H9 (cell line): Measurements from ENCODE around the gene UVSSA. TPM values are rescaled to one million over a fixed set of nuclear protein-coding genes. Genes with fewer than 3 reads are reported as not detected.

Experiments
- DNase-seq: peaks from one replicate; pipeline ENCODE4 v3.0.0-alpha.2; 2017
- H2AFZ ChIP-seq: one replicate; pipeline ENCODE4 v1.6.1; 2013; ENCODE audit warnings: mild to moderate bottlenecking, low read length, control low read depth, moderate library complexity
- H2AK5ac ChIP-seq: 2 replicates; pipeline ENCODE4 v1.6.1; 2013; ENCODE audit warnings: low read length, control low read depth, mixed read lengths; ENCODE audit not compliant: insufficient read length
- H2BK120ac ChIP-seq: one replicate; pipeline ENCODE4 v1.6.1; 2013; ENCODE audit warnings: low read depth, mild to moderate bottlenecking, low read length, control low read depth, inconsistent platforms; ENCODE audit not compliant: poor library complexity, severe bottlenecking
- H2BK12ac ChIP-seq: 2 replicates; pipeline ENCODE4 v1.6.1; 2013; ENCODE audit warnings: low read length, control low read depth, mixed read lengths, low read depth; ENCODE audit not compliant: insufficient read length
- H2BK15ac ChIP-seq: 2 replicates; pipeline ENCODE4 v1.6.1; 2013; ENCODE audit warnings: low read depth, low read length, control low read depth
- H2BK20ac ChIP-seq: one replicate; pipeline ENCODE4 v1.6.1; 2013; ENCODE audit warnings: low read depth, mild to moderate bottlenecking, low read length, control low read depth, inconsistent platforms; ENCODE audit not compliant: poor library complexity, severe bottlenecking
- H2BK5ac ChIP-seq: 2 replicates; pipeline ENCODE4 v1.6.1; 2013; ENCODE audit warnings: low read length, control low read depth, mixed read lengths; ENCODE audit not compliant: insufficient read length
- H3K14ac ChIP-seq: 2 replicates; pipeline ENCODE4 v1.6.1; 2013; ENCODE audit warnings: low read length, control low read depth; ENCODE audit not compliant: insufficient read depth
- H3K18ac ChIP-seq: 2 replicates; pipeline ENCODE4 v1.6.1; 2013; ENCODE audit warnings: low read depth, mild to moderate bottlenecking, mixed read lengths, low read length, control low read depth; ENCODE audit not compliant: insufficient read length
- H3K23ac ChIP-seq: 2 replicates; pipeline ENCODE4 v1.6.1; 2013; ENCODE audit warnings: low read length, control low read depth, mixed read lengths, low read depth; ENCODE audit not compliant: insufficient read length
- H3K23me2 ChIP-seq: 2 replicates; pipeline ENCODE4 v1.6.1; 2013; ENCODE audit warnings: low read depth, mild to moderate bottlenecking, mixed read lengths, low read length, control low read depth; ENCODE audit not compliant: insufficient read length, poor library complexity, severe bottlenecking
- H3K27ac ChIP-seq: 2 replicates; pipeline ENCODE4 v1.5.1; 2013; ENCODE audit warnings: low read length, control low read depth, mixed read lengths, low read depth; ENCODE audit not compliant: insufficient read length
- H3K27me3 ChIP-seq: 2 replicates; pipeline ENCODE4 v1.6.1; 2013; ENCODE audit warnings: low read length, control low read depth, inconsistent platforms; ENCODE audit not compliant: insufficient read depth
- H3K4ac ChIP-seq: 2 replicates; pipeline ENCODE4 v1.6.1; 2013; ENCODE audit warnings: low read depth, mild to moderate bottlenecking, control low read depth, inconsistent platforms, low read length, moderate library complexity
- H3K4me1 ChIP-seq: 2 replicates; pipeline ENCODE4 v1.6.1; 2013; ENCODE audit warnings: low read length, control low read depth, inconsistent platforms; ENCODE audit not compliant: insufficient read depth
- H3K4me2 ChIP-seq: 2 replicates; pipeline ENCODE4 v1.6.1; 2013; ENCODE audit warnings: low read length, control low read depth, mixed read lengths; ENCODE audit not compliant: insufficient read length, insufficient read depth
- H3K56ac ChIP-seq: 2 replicates; pipeline ENCODE4 v1.6.1; 2013; ENCODE audit warnings: low read depth, mild to moderate bottlenecking, mixed read lengths, low read length, control low read depth; ENCODE audit not compliant: insufficient read length
- H3K79me1 ChIP-seq: 2 replicates; pipeline ENCODE4 v1.6.1; 2013; ENCODE audit warnings: low read depth, mild to moderate bottlenecking, moderate library complexity, low read length, control low read depth, inconsistent platforms; ENCODE audit not compliant: insufficient read depth, poor library complexity, severe bottlenecking
- H3K79me2 ChIP-seq: 2 replicates; pipeline ENCODE4 v1.6.1; 2013; ENCODE audit warnings: low read length, control low read depth, inconsistent platforms; ENCODE audit not compliant: insufficient read depth
- H3K9ac ChIP-seq: 2 replicates; pipeline ENCODE4 v1.6.1; 2013; ENCODE audit warnings: low read length, control low read depth, mixed read lengths; ENCODE audit not compliant: insufficient read length; ENCODE audit errors: extremely low read depth
- H3K9me3 ChIP-seq: one replicate; pipeline ENCODE4 v1.6.1; 2013; ENCODE audit warnings: low read depth, low read length, inconsistent platforms; ENCODE audit not compliant: control insufficient read depth
- H3T11ph ChIP-seq: one replicate; pipeline ENCODE4 v1.6.1; 2013; ENCODE audit warnings: mild to moderate bottlenecking, low read length, control low read depth, inconsistent platforms
- H4K20me1 ChIP-seq: one replicate; pipeline ENCODE4 v1.6.1; 2013; ENCODE audit not compliant: control insufficient read depth, insufficient read length, insufficient read depth
- H4K5ac ChIP-seq: 2 replicates; pipeline ENCODE4 v1.6.1; 2013; ENCODE audit warnings: low read depth, mild to moderate bottlenecking, mixed read lengths, low read length, control low read depth; ENCODE audit not compliant: insufficient read length
- H4K8ac ChIP-seq: replicated peaks from 2 replicates; pipeline ENCODE4 v1.6.1; 2013; ENCODE audit warnings: low read length, control low read depth, mixed read lengths, low read depth; ENCODE audit not compliant: insufficient read length
- H4K91ac ChIP-seq: 2 replicates; pipeline ENCODE4 v1.6.1; 2013; ENCODE audit warnings: low read depth, mild to moderate bottlenecking, moderate library complexity, mixed read lengths, low read length, control low read depth; ENCODE audit not compliant: insufficient read length
- H3K27ac Mint-ChIP-seq, 3 experiments: 2 replicates in 2 of 3; 3 replicates in 1 of 3; pipeline ENCODE4 v1.8.0; 2020 to 2021; ENCODE audit warnings: mixed read lengths in 3 of 3, mild to moderate bottlenecking in 1 of 3, moderate library complexity in 1 of 3
- H3K27me3 Mint-ChIP-seq: 2 replicates; pipeline ENCODE4 v1.8.0; 2021; ENCODE audit warnings: low read depth, mild to moderate bottlenecking, moderate library complexity, mixed read lengths
- H3K36me3 Mint-ChIP-seq, 3 experiments: 2 replicates in 2 of 3; 3 replicates in 1 of 3; pipeline ENCODE4 v1.8.0; 2020 to 2021; ENCODE audit warnings: low read depth in 3 of 3, mixed read lengths in 3 of 3; ENCODE audit not compliant: insufficient read depth in 1 of 3
- H3K4me1 Mint-ChIP-seq, 2 experiments: 2 replicates each; pipeline ENCODE4 v1.8.0; 2020; ENCODE audit warnings: mixed read lengths in 2 of 2
- H3K4me3 Mint-ChIP-seq, 2 experiments: 2 replicates in 1 of 2; 3 replicates in 1 of 2; pipeline ENCODE4 v1.8.0; 2020 to 2021; ENCODE audit warnings: mild to moderate bottlenecking in 2 of 2, mixed read lengths in 2 of 2, moderate library complexity in 1 of 2
- H3K9me3 Mint-ChIP-seq, 2 experiments: 2 replicates in 1 of 2; 3 replicates in 1 of 2; pipeline ENCODE4 v1.8.0; 2020; ENCODE audit warnings: mild to moderate bottlenecking in 2 of 2, mixed read lengths in 2 of 2, moderate library complexity in 1 of 2
- CTCF ChIP-seq: fragments of 200-600 bp; sonication (generic); conservative IDR thresholded peaks from 3 replicates; pipeline ENCODE4 v1.8.0; 2021; ENCODE audit warnings: antibody characterized with exemption, mild to moderate bottlenecking
- WGBS: extraction: QIAGEN DNeasy Blood & Tissue Kit; methylation state at CpG from one replicate; pipeline ENCODE4 v1.1.7; 2013; ENCODE audit warnings: missing lambda C conversion rate, low lambda C conversion rate, mixed read lengths; ENCODE audit not compliant: insufficient read length; ENCODE audit errors: extremely low coverage; 5-methylcytosine and 5-hydroxymethylcytosine counted together
- total RNA-seq: library from RNA; stranded (reverse); gene quantifications from 2 replicates; pipeline ENCODE4 v1.2.1, GENCODE V29; 2021

UVSSA gene
- total RNA-seq, 1 experiment from 2014 or later: 15.9 TPM

- Histone ChIP-seq H2BK120ac (no peak overlapping the region), H3T11ph (no peak overlapping the region), H3K9ac (no peak overlapping the region), H3K18ac (no peak overlapping the region), H4K91ac (no peak overlapping the region), H3K9me3 (no peaks in the 10 kb centered on the region), H2AFZ (no peak overlapping the region), H2BK20ac (no peak overlapping the region), H3K27ac (no peak overlapping the region), H2BK12ac (no peak overlapping the region), H4K5ac (no peak overlapping the region), H2BK5ac (no peak overlapping the region), H3K23me2 (no peaks in the 10 kb centered on the region), H4K20me1 (peaks cover 2% of the 10 kb centered on the region), H3K56ac (no peak overlapping the region), H4K8ac (no peak overlapping the region), H2BK15ac (no peak overlapping the region), H3K4ac (no peak overlapping the region), H2AK5ac (no peak overlapping the region), H3K23ac (no peak overlapping the region), H3K4me2 (no peak overlapping the region), H3K79me1 (no peaks in the 10 kb centered on the region), H3K14ac (no peak overlapping the region), H3K79me2 (no peaks in the 10 kb centered on the region), H3K4me1 (no peaks in the 10 kb centered on the region), H3K27me3 (no peaks in the 10 kb centered on the region)
- no CpG with 5 or more reads among the region's 38 CpGs for WGBS
- DNase-seq: no peak
- Mint-ChIP-seq H3K9me3 (0 out of 5 replicates have a peak, but pooled peaks cover 0 to 2% of the 10 kb centered on the region in 2 experiments), H3K27ac (no peak overlapping the region), H3K4me3 (no peak overlapping the region), H3K36me3 (peaks cover 43 to 66% (median 63%) of the 10 kb centered on the region in 3 experiments), H3K27me3 (no peaks in the 10 kb centered on the region), H3K4me1 (no peaks in the 10 kb centered on the region)
- TF ChIP-seq CTCF: no peak
Observed at GRCh38 chr4:1338752-1339414, 8.1 kb upstream of the UVSSA start.
